Mesenchymal stem cell (in vitro differentiated cells and primary cell): Measurements from ENCODE around the gene TAS2R41.

Experiments
- DNase-seq: peaks from one replicate; pipeline ENCODE4 v3.0.0-alpha.2; 2013
- H2AFZ ChIP-seq: one replicate; pipeline ENCODE4 v1.6.1; 2013; ENCODE audit warnings: low read depth, mild to moderate bottlenecking, control low read depth, inconsistent platforms, low read length, moderate library complexity
- H2AK5ac ChIP-seq: 2 replicates; pipeline ENCODE4 v1.6.1; 2013; ENCODE audit warnings: low read length, moderate library complexity, mild to moderate bottlenecking, inconsistent platforms; ENCODE audit not compliant: severe bottlenecking
- H2BK120ac ChIP-seq: one replicate; pipeline ENCODE4 v1.6.1; 2013; ENCODE audit warnings: low read depth, mild to moderate bottlenecking, inconsistent platforms, low read length, moderate library complexity
- H2BK12ac ChIP-seq, 2 experiments: one replicate each; pipeline ENCODE4 v1.6.1; 2013; ENCODE audit warnings: inconsistent platforms in 2 of 2, low read length in 2 of 2, mild to moderate bottlenecking in 2 of 2, moderate library complexity in 2 of 2, control low read depth in 1 of 2
- H2BK15ac ChIP-seq: one replicate; pipeline ENCODE4 v1.6.1; 2013; ENCODE audit warnings: mild to moderate bottlenecking, low read depth, inconsistent platforms; ENCODE audit not compliant: poor library complexity, severe bottlenecking
- H2BK5ac ChIP-seq: 2 replicates; pipeline ENCODE4 v1.6.1; 2013; ENCODE audit warnings: low read depth, mild to moderate bottlenecking, low read length, control low read depth, inconsistent platforms; ENCODE audit not compliant: poor library complexity, severe bottlenecking
- H3K14ac ChIP-seq, 2 experiments: one replicate each; pipeline ENCODE4 v1.6.1; 2013; ENCODE audit warnings: inconsistent platforms in 2 of 2, low read length in 2 of 2, control low read depth in 1 of 2, mild to moderate bottlenecking in 1 of 2, moderate library complexity in 1 of 2
- H3K18ac ChIP-seq, 2 experiments: one replicate each; pipeline ENCODE4 v1.6.1; 2013; ENCODE audit warnings: inconsistent platforms in 2 of 2, low read length in 2 of 2, control low read depth in 1 of 2, low read depth in 1 of 2, mild to moderate bottlenecking in 1 of 2
- H3K23ac ChIP-seq, 2 experiments: one replicate each; pipeline ENCODE4 v1.6.1; 2013; ENCODE audit warnings: inconsistent platforms in 2 of 2, low read length in 2 of 2, mild to moderate bottlenecking in 2 of 2, moderate library complexity in 2 of 2, control low read depth in 1 of 2
- H3K27ac ChIP-seq: 2 replicates; pipeline ENCODE4 v1.5.1; 2013; ENCODE audit warnings: mild to moderate bottlenecking, moderate library complexity, low read length, control low read depth, inconsistent platforms; ENCODE audit not compliant: poor library complexity, severe bottlenecking
- H3K27me3 ChIP-seq, 2 experiments: 2 replicates each; pipeline versions ENCODE4 v1.6.1 to v1.7.0; 2013; ENCODE audit warnings: low read length in 2 of 2, mild to moderate bottlenecking in 2 of 2, moderate library complexity in 2 of 2, control low read depth in 1 of 2, inconsistent platforms in 1 of 2; ENCODE audit not compliant: control insufficient read depth in 1 of 2, insufficient read depth in 1 of 2
- H3K36me3 ChIP-seq, 2 experiments: 2 replicates each; pipeline versions ENCODE4 v1.6.1 to v1.7.0; 2013; ENCODE audit warnings: low read length in 2 of 2, control low read depth in 1 of 2, inconsistent platforms in 1 of 2, low read depth in 1 of 2, mild to moderate bottlenecking in 1 of 2; ENCODE audit not compliant: insufficient read depth in 2 of 2, control insufficient read depth in 1 of 2
- H3K4ac ChIP-seq, 2 experiments: one replicate each; pipeline ENCODE4 v1.6.1; 2013; ENCODE audit warnings: inconsistent platforms in 2 of 2, low read length in 2 of 2, mild to moderate bottlenecking in 2 of 2, moderate library complexity in 2 of 2, control low read depth in 1 of 2, low read depth in 1 of 2
- H3K4me1 ChIP-seq: 2 replicates; pipeline ENCODE4 v1.6.1; 2013; ENCODE audit warnings: low read depth, low read length, control low read depth; ENCODE audit not compliant: control insufficient read depth, insufficient read depth
- H3K4me2 ChIP-seq: 2 replicates; pipeline ENCODE4 v1.6.1; 2013; ENCODE audit warnings: low read length, mild to moderate bottlenecking, inconsistent platforms; ENCODE audit not compliant: poor library complexity, severe bottlenecking
- H3K4me3 ChIP-seq, 2 experiments: 2 replicates each; pipeline versions ENCODE4 v1.5.1 to v1.7.0; 2013; ENCODE audit warnings: low read length in 2 of 2, mild to moderate bottlenecking in 2 of 2, control low read depth in 1 of 2, low read depth in 1 of 2; ENCODE audit not compliant: insufficient read depth in 1 of 2
- H3K79me1 ChIP-seq: replicated peaks from 2 replicates; pipeline ENCODE4 v1.6.1; 2013; ENCODE audit warnings: mild to moderate bottlenecking, control low read depth, low read length, inconsistent platforms; ENCODE audit not compliant: poor library complexity, severe bottlenecking
- H3K9ac ChIP-seq: 2 replicates; pipeline ENCODE4 v1.7.0; 2013; ENCODE audit warnings: mild to moderate bottlenecking, low read length, moderate library complexity
- H3K9me3 ChIP-seq: 2 replicates; pipeline ENCODE4 v1.7.0; 2013; ENCODE audit warnings: mild to moderate bottlenecking, low read length; ENCODE audit not compliant: control insufficient read depth
- H4K8ac ChIP-seq: one replicate; pipeline ENCODE4 v1.6.1; 2013; ENCODE audit warnings: inconsistent platforms, mild to moderate bottlenecking, low read length, moderate library complexity
- H4K91ac ChIP-seq: one replicate; pipeline ENCODE4 v1.6.1; 2013; ENCODE audit warnings: mild to moderate bottlenecking, low read length, inconsistent platforms
- WGBS: methylation state at CpG from one replicate; pipeline ENCODE4 v1.1.7; 2013; ENCODE audit warnings: mixed read lengths; 5-methylcytosine and 5-hydroxymethylcytosine counted together

Gene TAS2R41

DNA sequence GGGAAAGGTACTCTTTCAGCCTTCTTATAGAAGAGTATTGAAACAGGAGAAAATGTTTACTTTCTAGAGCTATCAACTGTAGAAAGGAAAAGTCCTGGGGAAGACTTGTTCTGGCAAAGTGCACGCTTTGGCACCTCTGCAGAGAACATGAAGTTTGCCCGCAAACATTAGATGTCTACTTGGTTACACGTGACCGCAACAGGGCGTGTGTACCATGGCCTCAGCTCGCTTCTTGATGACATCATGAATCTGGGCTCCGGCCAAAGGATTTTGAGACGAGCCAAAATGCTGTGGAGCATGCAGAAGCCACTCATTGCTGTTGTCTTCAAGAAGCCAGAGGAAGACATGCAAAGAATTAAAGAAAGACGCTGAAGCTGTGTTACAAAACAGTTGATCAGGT, 43.0 kb upstream of the TAS2R41 start:
- Histone ChIP-seq H3K36me3 (no peaks in the 10 kb centered on the region), H4K91ac (no peak overlapping the region), H2BK12ac (no peak overlapping the region), H4K8ac (no peak overlapping the region), H3K9ac (peak overlapping the region; percentile 17), H3K4me1 (no peaks in the 10 kb centered on the region), H2AFZ (no peak overlapping the region), H2BK15ac (no peak overlapping the region), H3K9me3 (no peaks in the 10 kb centered on the region), H3K4me3 (no peak overlapping the region), H3K14ac (no peak overlapping the region), H3K4ac (no peak overlapping the region), H3K27ac (no peak overlapping the region), H3K79me1 (no peaks in the 10 kb centered on the region), H3K23ac (no peak overlapping the region), H2BK120ac (no peak overlapping the region), H2AK5ac (no peak overlapping the region), H3K18ac (no peak overlapping the region), H3K27me3 (no peaks in the 10 kb centered on the region), H2BK5ac (no peak overlapping the region), H3K4me2 (no peak overlapping the region)
- no peak for DNase-seq
- 90% methylated on average over 9 of the region's 9 CpGs for WGBS

- DNase-seq: no peak
- Histone ChIP-seq H3K4me3 (no peak overlapping the region), H2BK12ac (no peak overlapping the region), H2BK120ac (no peak overlapping the region), H3K4me2 (no peak overlapping the region), H2AFZ (no peak overlapping the region), H3K36me3 (no peaks in the 10 kb centered on the region), H3K27ac (no peak overlapping the region), H3K14ac (no peak overlapping the region), H4K8ac (no peak overlapping the region), H3K4ac (no peak overlapping the region), H2BK5ac (no peak overlapping the region), H3K18ac (no peak overlapping the region), H3K23ac (no peak overlapping the region), H2AK5ac (no peak overlapping the region), H2BK15ac (no peak overlapping the region), H3K9ac (peak overlapping the region; percentile 17), H3K9me3 (no peaks in the 10 kb centered on the region), H3K27me3 (no peaks in the 10 kb centered on the region), H3K4me1 (no peaks in the 10 kb centered on the region), H4K91ac (no peak overlapping the region), H3K79me1 (no peaks in the 10 kb centered on the region)
- 69% methylated on average over 1 of the region's 2 CpGs for WGBS
Observed at GRCh38 chr7:143435266-143435665, 42.4 kb upstream of the TAS2R41 start.

- Histone ChIP-seq H3K4ac (no peak overlapping the region), H3K4me1 (no peaks in the 10 kb centered on the region), H3K4me2 (no peak overlapping the region), H2BK15ac (no peak overlapping the region), H2BK120ac (no peak overlapping the region), H3K79me1 (no peaks in the 10 kb centered on the region), H3K14ac (no peak overlapping the region), H2BK5ac (no peak overlapping the region), H3K36me3 (no peaks in the 10 kb centered on the region), H3K9ac (no peak overlapping the region), H2BK12ac (no peak overlapping the region), H3K27me3 (no peaks in the 10 kb centered on the region), H3K18ac (no peak overlapping the region), H2AK5ac (no peak overlapping the region), H4K8ac (no peak overlapping the region), H4K91ac (no peak overlapping the region), H3K27ac (no peak overlapping the region), H2AFZ (no peak overlapping the region), H3K9me3 (no peaks in the 10 kb centered on the region), H3K23ac (no peak overlapping the region), H3K4me3 (no peak overlapping the region)
- WGBS: 77% methylated on average over 3 of the region's 3 CpGs
- no peak for DNase-seq
Observed at GRCh38 chr7:143436325-143436946, 41.2 kb upstream of the TAS2R41 start.

DNA sequence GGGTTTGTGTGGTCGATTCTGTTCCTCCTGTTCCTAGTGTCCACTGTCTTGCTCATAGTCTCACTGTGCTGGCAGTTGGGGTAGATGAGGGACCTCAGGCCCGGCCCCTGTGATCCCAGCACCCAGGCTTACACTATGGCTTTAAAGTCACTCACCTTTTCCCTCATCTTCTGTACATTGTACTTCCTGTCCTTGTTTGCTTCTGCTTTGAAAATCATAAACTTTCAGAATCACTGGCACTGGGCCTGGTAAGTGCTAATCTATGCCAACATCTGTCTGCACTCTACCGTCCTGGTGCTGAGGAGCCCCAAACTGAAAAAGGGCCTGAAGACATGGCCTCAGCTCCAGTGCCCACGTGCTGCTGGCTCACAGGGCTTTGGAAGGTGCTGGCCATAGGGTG, 40.1 kb upstream of the TAS2R41 start:
- H3K14ac ChIP-seq: no peak overlapping the region
- H2AFZ ChIP-seq: no peak overlapping the region
- DNase-seq: no peak
- H3K9me3 ChIP-seq: no peaks in the 10 kb centered on the region
- H3K9ac ChIP-seq: no peak overlapping the region
- no peak overlapping the region for H2BK5ac ChIP-seq
- H3K27ac ChIP-seq: no peak overlapping the region
- no peak overlapping the region for H2BK15ac ChIP-seq
- H4K8ac ChIP-seq: no peak overlapping the region
- H3K4me2 ChIP-seq: no peak overlapping the region
- H2AK5ac ChIP-seq: no peak overlapping the region
- H2BK120ac ChIP-seq: no peak overlapping the region
- 68% methylated on average over 4 of the region's 4 CpGs for WGBS
- H3K36me3 ChIP-seq: no peaks in the 10 kb centered on the region
- no peaks in the 10 kb centered on the region for H3K4me1 ChIP-seq
- H3K23ac ChIP-seq: no peak overlapping the region
- H4K91ac ChIP-seq: no peak overlapping the region
- H3K18ac ChIP-seq: no peak overlapping the region
- no peak overlapping the region for H3K4me3 ChIP-seq
- H3K27me3 ChIP-seq: no peaks in the 10 kb centered on the region
- H3K79me1 ChIP-seq: no peaks in the 10 kb centered on the region
- no peak overlapping the region for H2BK12ac ChIP-seq
- H3K4ac ChIP-seq: no peak overlapping the region
